GM19240 (cell line): ENCODE measurements around the gene DOCK10.
"Not testable (repeated sequence)": the region's sequence is repeated elsewhere in the genome, so short reads cannot be mapped to it uniquely, and the experiment has no call there.

Source experiments
- DNase-seq: peaks from one replicate; pipeline ENCODE4 v3.0.0; 2011; ENCODE audit warnings: low spot score; ENCODE audit not compliant: insufficient read length

The DOCK10 gene

GRCh38 chr2:224922142-224922727, 120.0 kb downstream of the DOCK10 start:
- no peak for DNase-seq

- DNase-seq, result no peak
These were observed 122.7 kb downstream of the DOCK10 start for GRCh38 chr2:224919472-224920110.

- DNase-seq, result no peak
These were observed 123.4 kb downstream of the DOCK10 start for GRCh38 chr2:224918626-224919471.

DNA sequence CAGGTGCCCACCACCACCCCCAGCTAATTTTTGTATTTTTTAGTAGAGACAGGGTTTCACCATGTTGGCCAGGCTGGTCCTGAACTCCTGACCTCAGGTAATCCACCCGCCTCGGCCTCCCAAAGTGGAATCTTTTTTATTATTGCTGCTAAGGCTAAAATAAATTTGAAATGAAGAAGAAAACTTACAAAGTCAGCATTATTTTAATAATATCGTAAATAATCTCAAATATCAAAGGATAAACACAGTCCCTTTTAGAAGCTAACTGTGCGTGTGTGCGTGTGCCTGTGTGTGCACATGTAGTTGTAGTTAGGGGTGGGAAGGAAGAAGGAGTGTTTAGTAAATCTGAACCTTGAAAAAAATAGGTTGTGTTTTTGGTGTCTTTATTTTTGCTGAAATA, 125.0 kb downstream of the DOCK10 start:
- DNase-seq, result not testable (repeated sequence)

- no peak for DNase-seq
These were observed 127.1 kb downstream of the DOCK10 start for GRCh38 chr2:224915136-224915535.

- no peak for DNase-seq
These were observed 131.7 kb downstream of the DOCK10 start for GRCh38 chr2:224910574-224910925.

DNA sequence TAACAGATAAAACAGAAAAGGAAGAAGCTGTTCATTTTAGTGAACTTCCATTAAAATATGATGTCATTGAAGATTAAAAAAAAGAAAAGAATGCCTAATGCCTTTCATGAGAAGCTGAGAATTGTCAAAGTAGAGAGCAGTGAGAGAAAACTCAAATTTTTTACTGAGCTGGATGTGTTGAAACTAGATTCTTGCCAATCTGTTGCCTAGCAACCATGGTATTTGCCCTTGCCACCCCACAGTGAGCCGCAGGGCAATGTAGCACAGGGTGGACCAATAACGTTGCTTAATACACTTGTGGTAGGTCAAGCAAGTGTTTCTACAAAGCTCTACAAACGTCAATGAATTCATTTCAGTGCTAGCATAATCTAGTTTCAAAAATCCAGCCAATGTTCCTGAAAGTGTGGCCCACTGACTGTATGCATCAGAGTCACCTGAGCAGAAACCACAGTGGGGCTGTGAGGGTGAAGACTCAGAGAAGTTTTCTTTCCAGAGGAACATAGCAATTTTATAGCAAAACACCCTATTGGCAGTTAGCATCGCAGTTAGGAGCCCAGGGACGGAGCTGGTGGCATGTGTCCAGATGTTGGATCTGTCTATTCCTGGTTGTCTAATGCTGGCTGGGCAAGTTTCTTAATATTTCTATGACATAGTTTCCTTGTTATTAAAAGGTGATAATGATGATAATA, 132.2 kb downstream of the DOCK10 start:
- DNase-seq, result no peak

DNA sequence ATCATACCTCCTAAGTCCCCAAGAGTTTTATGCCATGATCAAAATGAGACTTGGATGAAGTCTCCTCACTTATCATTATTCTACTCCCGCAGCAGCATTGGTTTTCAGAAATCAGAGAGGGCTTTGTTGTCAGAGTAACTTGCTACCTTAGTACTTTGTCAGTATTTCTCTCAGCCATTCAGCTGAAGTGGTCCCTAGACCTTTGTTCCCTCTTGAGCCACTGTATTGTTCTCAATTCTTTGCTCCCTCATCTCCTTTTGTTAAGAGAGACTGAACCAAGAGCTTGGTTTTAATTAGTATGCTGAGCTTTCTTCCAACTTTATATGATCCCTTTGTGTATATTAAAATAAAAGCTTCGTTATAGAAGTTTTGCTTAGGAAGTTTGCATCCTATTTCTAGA, 133.4 kb downstream of the DOCK10 start:
- no peak for DNase-seq

- DNase-seq, result no peak
These were observed 137.9 kb downstream of the DOCK10 start for GRCh38 chr2:224904381-224904780.

DNA sequence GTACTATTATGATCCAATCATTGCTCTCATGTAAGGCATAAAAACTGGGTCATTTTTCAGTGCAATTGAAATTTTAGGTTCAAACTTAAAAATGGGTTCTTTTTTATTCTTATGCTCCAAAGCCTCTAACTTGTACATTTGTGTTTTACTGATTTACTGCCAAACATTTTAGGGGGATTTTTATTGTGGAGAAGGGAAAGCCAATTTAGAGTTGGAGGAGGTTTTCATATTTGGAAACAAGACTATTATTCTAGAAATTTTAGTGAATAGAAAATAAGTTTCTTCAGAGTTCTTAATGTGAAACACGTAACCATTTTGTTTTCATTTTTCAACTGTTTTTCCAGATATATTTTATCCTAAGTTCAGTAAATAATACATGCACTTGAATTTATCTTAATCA, 138.6 kb downstream of the DOCK10 start:
- no peak for DNase-seq

DNA sequence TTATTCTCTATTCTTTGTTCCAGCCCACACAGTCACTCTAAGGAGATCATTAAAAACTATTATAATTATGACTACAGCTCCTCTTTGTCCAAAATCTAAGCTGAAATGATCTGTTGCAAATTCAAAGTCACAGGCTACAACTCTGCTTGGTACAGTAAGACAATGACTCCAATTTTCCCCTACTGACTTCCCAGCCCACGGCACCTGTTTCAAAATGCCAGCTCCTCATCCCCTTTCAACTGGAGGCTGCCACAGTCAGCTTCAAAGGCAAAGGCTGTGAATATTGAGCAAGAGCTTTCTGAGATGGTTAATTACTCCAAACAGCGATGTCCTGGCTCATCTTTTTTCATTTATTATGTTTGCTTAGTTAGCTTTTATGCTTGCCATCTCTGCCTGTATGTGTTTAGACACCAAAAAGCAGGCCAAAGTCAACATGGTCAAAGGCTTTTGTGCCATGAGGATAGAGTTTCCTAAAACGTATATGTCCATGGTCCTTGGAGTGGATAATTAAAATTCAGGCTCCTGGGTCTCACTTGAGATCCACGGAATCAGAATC, 141.1 kb downstream of the DOCK10 start:
- no peak for DNase-seq

DNA sequence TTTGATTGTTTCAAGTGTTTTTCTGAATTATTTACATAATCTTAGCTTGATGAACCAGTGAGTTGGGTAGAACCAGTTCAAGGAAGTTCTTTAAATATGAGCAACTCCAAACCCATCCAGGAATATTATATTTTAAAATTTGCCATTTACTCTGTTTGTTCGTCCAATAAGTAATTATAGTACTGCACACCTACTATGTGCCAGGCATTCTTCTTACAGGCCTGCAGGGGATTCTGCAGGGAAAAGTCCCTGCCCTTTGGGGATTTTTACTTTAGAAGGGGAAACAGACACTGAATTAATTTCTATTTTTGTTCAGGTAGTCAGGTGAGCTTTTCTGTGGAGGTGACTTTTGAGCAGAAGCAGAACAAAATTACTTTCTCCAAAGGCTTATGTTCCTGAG, 146.9 kb downstream of the DOCK10 start:
- no peak for DNase-seq

- no peak for DNase-seq
These were observed 147.9 kb downstream of the DOCK10 start for GRCh38 chr2:224894356-224894755.

GRCh38 chr2:224893848-224894247, 148.4 kb downstream of the DOCK10 start:
- no peak for DNase-seq

DNA sequence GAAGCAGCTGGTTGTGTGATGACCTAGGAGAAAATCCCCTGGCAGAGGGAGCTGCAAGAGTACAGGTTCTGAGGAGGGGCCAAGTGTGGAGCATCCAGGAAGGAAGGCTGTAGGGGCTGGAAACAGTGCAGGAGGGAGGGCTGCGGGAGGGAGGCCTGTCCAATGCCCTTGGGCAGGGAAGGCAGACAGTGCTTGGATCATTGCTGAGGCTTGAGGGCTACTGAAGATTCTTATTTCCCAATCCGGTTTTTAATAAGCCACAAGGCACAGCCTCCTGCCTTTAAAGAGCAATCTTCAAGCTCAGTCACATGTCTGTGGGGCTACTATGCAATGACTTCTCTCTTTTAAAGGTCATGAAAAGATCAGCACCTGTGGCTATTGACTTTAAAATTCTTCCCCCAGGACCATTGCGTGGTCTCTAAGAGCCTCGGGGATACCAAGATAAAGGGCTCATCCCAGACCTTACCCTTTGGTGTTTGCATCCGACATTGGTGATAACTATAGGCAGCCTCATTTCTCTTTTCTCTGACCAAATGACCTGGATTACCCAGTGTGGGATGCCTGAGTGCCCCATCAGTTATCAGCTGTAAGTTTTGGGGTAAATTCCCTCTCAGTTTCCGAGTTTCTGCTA, 149.6 kb downstream of the DOCK10 start:
- no peak for DNase-seq

GRCh38 chr2:224890372-224890771, 151.9 kb downstream of the DOCK10 start:
- DNase-seq, result no peak

DNA sequence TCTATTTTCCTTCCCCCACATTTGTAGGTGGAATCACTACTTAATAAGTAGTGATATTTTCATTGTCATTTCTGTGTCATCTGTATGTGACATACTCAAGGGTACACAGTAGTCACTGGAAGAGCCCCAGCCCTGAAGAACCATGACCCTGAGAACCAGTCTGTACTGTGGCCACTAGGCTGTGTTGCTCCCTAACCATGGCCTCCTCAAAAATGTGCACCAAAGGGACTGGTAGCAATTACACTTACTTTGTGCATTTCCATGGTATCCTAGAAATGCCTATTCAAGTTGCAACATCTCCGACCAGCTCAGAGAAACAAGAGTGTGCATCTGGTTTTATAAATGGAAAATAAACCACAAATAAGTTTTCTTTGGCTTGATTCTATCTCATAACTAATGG, 155.1 kb downstream of the DOCK10 start:
- DNase-seq, result no peak

GRCh38 chr2:224885836-224886547, 156.3 kb downstream of the DOCK10 start:
- DNase-seq, result peak; percentile 11

- DNase-seq, result no peak
These were observed 157.0 kb downstream of the DOCK10 start for GRCh38 chr2:224885291-224885690.

DNA sequence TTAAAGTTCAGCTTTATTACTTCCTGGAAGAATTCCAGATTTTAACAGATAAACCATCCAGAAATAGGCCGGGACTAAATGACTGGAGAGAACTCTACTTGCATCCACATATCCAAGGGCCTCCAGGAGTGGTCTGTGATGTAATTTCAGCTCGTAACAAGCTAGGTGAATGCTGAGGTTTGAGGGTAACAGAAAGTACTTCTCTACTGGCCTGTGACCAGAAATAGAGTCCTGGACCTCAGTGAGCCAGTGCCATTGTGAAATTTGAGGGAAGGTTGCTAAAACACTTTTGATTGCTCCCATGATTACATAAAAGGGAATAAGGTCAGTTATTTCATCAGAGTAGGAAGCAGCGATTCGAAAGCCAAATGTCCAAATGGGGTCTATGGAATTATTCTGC, 158.1 kb downstream of the DOCK10 start:
- no peak for DNase-seq

DNA sequence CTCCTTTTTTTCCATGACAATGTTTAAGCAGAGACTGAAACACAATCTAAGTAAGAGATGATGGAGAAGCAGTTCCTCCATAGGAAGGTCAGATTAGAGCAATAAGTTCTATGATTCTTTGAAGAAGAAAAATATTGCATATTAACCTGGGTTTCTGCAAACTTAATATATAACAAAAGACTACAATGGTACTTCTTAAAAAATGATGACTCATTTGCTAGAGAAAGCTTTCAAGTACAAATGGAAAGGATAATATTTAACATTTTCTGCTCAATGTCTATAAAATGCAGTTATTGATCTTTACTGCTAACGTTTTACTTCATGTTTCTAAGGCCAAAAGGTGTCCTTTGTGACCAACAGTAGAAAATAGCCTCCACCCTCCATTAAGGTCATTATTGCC, 158.6 kb downstream of the DOCK10 start:
- DNase-seq, result no peak
